Adipocyte (in vitro differentiated cells): ENCODE results near the gene NUMB.

Experiments
- DNase-seq: peaks from one replicate; pipeline ENCODE4 v3.0.0-alpha.2; 2015; ENCODE audit warnings: low read depth
- H3K27me3 ChIP-seq: replicated peaks from 2 replicates; pipeline ENCODE4 v1.7.0; 2013; ENCODE audit warnings: mild to moderate bottlenecking, low read length, moderate library complexity; ENCODE audit not compliant: control insufficient read depth, insufficient read depth
- H3K36me3 ChIP-seq: 2 replicates; pipeline ENCODE4 v1.7.0; 2013; ENCODE audit warnings: low read length, mild to moderate bottlenecking, moderate library complexity; ENCODE audit not compliant: control insufficient read depth, insufficient read depth, severe bottlenecking
- H3K4me1 ChIP-seq: 2 replicates; pipeline ENCODE4 v1.7.0; 2013; ENCODE audit warnings: mild to moderate bottlenecking, low read length, moderate library complexity; ENCODE audit not compliant: control insufficient read depth, insufficient read depth
- H3K4me3 ChIP-seq: 2 replicates; pipeline ENCODE4 v1.7.0; 2013; ENCODE audit warnings: mild to moderate bottlenecking, low read length, moderate library complexity
- H3K9ac ChIP-seq: 2 replicates; pipeline ENCODE4 v1.7.0; 2013; ENCODE audit warnings: mild to moderate bottlenecking, low read length, moderate library complexity
- H3K9me3 ChIP-seq: 2 replicates; pipeline ENCODE4 v1.7.0; 2013; ENCODE audit warnings: mild to moderate bottlenecking, low read length, moderate library complexity; ENCODE audit not compliant: control insufficient read depth

Gene NUMB

GRCh38 chr14:73258076-73258475 is 200.3 kb downstream of the NUMB start:
- Histone ChIP-seq H3K36me3 (no peaks in the 10 kb centered on the region), H3K9ac (no peak overlapping the region), H3K4me1 (no peaks in the 10 kb centered on the region), H3K4me3 (no peak overlapping the region), H3K27me3 (no peaks in the 10 kb centered on the region), H3K9me3 (no peaks in the 10 kb centered on the region)
- no peak for DNase-seq

- H3K4me3 ChIP-seq: no peak overlapping the region
These were observed 202.6 kb downstream of the NUMB start for GRCh38 chr14:73255693-73256225.

GRCh38 chr14:73255005-73255400 is 203.3 kb downstream of the NUMB start:
- no peaks in the 10 kb centered on the region for H3K4me1 ChIP-seq
- H3K4me3 ChIP-seq: no peak overlapping the region
- H3K9ac ChIP-seq: no peak overlapping the region
- no peak for DNase-seq
- no peaks in the 10 kb centered on the region for H3K36me3 ChIP-seq
- H3K27me3 ChIP-seq: no peaks in the 10 kb centered on the region
- H3K9me3 ChIP-seq: no peaks in the 10 kb centered on the region

More at GRCh38 chr14:73255693-73256225, 202.6 kb downstream of the NUMB start:
- H3K9me3 ChIP-seq: no peaks in the 10 kb centered on the region
- H3K4me1 ChIP-seq: no peaks in the 10 kb centered on the region
- DNase-seq: no peak
- H3K9ac ChIP-seq: no peak overlapping the region
- no peaks in the 10 kb centered on the region for H3K36me3 ChIP-seq
- no peaks in the 10 kb centered on the region for H3K27me3 ChIP-seq

GRCh38 chr14:73254247-73255004 is 203.9 kb downstream of the NUMB start:
- no peaks in the 10 kb centered on the region for H3K4me1 ChIP-seq
- H3K9me3 ChIP-seq: no peaks in the 10 kb centered on the region
- no peak for DNase-seq
- H3K4me3 ChIP-seq: no peak overlapping the region
- H3K27me3 ChIP-seq: no peaks in the 10 kb centered on the region
- H3K36me3 ChIP-seq: no peaks in the 10 kb centered on the region
- no peak overlapping the region for H3K9ac ChIP-seq

GRCh38 chr14:73253721-73254120 is 204.6 kb downstream of the NUMB start:
- no peaks in the 10 kb centered on the region for H3K27me3 ChIP-seq
- no peaks in the 10 kb centered on the region for H3K9me3 ChIP-seq
- H3K4me1 ChIP-seq: no peaks in the 10 kb centered on the region
- DNase-seq: no peak
- no peak overlapping the region for H3K9ac ChIP-seq
- H3K36me3 ChIP-seq: no peaks in the 10 kb centered on the region
- H3K4me3 ChIP-seq: no peak overlapping the region

- Histone ChIP-seq H3K36me3 (no peaks in the 10 kb centered on the region), H3K4me3 (no peak overlapping the region), H3K9ac (no peak overlapping the region), H3K27me3 (no peaks in the 10 kb centered on the region), H3K4me1 (no peaks in the 10 kb centered on the region), H3K9me3 (no peaks in the 10 kb centered on the region)
- DNase-seq: no peak
These were observed 205.1 kb downstream of the NUMB start for GRCh38 chr14:73253323-73253610.

GRCh38 chr14:73252491-73253322 is 205.6 kb downstream of the NUMB start:
- Histone ChIP-seq H3K9ac (no peak overlapping the region), H3K27me3 (no peaks in the 10 kb centered on the region), H3K4me1 (no peaks in the 10 kb centered on the region), H3K4me3 (no peak overlapping the region), H3K9me3 (no peaks in the 10 kb centered on the region), H3K36me3 (no peaks in the 10 kb centered on the region)
- no peak for DNase-seq

- H3K9ac ChIP-seq: no peak overlapping the region
- no peak for DNase-seq
- no peaks in the 10 kb centered on the region for H3K27me3 ChIP-seq
- no peaks in the 10 kb centered on the region for H3K4me1 ChIP-seq
- H3K4me3 ChIP-seq: no peak overlapping the region
- no peaks in the 10 kb centered on the region for H3K36me3 ChIP-seq
- H3K9me3 ChIP-seq: no peaks in the 10 kb centered on the region
These were observed 206.7 kb downstream of the NUMB start for GRCh38 chr14:73251516-73252215.

GRCh38 chr14:73250781-73251500 is 207.4 kb downstream of the NUMB start:
- Histone ChIP-seq H3K4me3 (no peak overlapping the region), H3K36me3 (no peaks in the 10 kb centered on the region), H3K9me3 (no peaks in the 10 kb centered on the region), H3K27me3 (no peaks in the 10 kb centered on the region), H3K4me1 (no peaks in the 10 kb centered on the region), H3K9ac (no peak overlapping the region)
- DNase-seq: no peak

- Histone ChIP-seq H3K4me1 (no peaks in the 10 kb centered on the region), H3K4me3 (no peak overlapping the region), H3K9ac (no peak overlapping the region), H3K27me3 (no peaks in the 10 kb centered on the region), H3K9me3 (no peaks in the 10 kb centered on the region), H3K36me3 (no peaks in the 10 kb centered on the region)
- no peak for DNase-seq
These were observed 208.0 kb downstream of the NUMB start for GRCh38 chr14:73250317-73250713.
